Medulla oblongata (tissue), 1 donor: ENCODE measurements around the gene SKAP1.
"Not testable (repeated sequence)": the region's sequence is repeated elsewhere in the genome, so short reads cannot be mapped to it uniquely, and the experiment has no call there.

Experiments used
- DNase-seq: peaks from one replicate; pipeline ENCODE4 v3.0.0-alpha.2; 2015; ENCODE audit errors: extremely low spot score

Gene SKAP1

DNA sequence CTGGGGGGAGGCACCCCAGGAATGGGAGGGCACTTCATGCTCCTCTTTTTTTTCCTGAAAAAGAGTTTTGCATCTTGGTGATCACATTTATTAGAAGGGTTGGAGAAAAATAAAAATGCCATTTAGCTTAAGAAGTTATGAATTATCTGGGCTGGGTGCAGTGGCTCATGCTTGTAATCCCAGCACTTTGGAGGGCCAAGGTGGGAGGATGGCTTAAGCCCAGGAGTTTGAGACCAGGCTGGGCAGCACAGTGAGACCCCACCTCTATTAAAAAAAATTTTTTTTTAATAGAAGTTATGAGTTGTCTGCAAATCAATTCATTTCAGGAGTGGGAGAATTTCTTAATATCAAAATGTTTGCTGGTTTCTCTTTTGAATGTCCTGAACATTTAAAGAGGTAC, 219.0 kb downstream of the SKAP1 start:
- no peak for DNase-seq

DNA sequence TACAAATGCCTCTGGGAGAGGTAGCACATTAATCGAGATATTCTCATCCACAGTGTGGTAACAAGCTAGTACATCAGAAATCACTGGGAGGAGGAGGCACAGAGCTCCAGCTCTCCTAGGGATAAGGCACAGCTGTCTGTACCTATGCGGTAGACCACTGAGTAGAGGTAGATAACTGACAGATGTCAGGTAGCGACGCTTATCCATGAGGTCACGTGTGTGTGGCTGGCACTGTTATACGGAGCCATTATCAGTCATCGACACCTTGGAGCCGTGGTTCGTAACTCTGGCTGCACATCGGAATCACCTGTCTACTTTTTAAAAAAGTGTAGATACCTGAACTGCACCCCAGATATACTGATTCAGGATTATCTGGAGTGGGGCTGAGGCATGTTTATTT, 220.0 kb downstream of the SKAP1 start:
- no peak for DNase-seq

DNA sequence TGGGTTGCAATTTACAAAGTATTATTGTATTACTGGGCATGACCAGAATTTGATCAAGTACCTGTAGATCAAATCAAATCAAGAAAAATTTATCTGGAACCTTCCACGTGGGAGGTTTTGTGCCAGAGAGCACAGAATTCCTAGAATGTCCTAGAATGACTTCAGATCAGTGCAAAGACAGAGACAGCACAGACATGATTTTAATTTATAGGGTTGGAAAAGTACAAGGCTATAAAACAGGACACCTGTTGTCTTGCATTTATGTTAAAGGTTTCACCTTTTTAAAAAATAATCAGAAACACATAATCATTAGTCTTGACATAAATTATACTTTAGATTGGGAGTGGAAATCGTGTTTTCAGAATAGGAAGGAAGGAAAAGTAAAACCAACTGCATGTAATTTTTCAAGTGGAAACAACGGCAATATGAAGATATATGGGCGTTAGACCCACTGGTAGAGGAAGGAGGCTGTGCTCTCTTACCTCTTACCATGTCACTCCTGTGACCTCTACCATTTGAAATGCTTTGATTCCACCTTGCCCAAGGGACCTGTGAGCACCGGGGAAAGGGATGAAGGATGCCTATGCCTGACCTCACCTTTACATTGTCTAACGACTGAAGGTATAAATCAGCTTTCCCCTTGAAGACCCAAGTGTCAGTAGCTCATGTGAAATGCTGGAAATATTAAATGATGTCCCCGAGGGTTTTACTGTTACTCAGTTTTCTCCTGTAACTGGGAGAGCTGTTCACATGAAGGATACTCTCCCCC, 222.1 kb downstream of the SKAP1 start:
- no peak for DNase-seq

DNA sequence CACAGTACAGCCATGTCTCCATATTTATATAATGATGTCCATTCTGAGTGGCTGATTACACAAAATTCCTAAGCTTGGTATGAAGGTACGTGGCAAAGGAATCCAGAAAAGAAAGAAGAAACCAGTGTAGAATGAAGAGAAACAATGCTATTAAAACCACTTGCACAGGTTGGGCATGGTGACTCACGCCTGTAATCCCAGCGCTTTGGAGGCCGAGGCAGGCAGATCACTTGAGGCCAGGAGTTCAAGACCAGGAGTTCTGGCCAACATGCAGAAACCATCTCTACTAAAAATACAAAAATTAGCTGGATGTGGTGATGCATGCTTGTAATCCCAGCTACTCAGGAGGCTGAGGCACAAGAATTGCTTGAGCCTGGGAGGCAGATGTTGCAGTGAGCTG, 223.0 kb downstream of the SKAP1 start:
- not testable (repeated sequence) for DNase-seq

DNA sequence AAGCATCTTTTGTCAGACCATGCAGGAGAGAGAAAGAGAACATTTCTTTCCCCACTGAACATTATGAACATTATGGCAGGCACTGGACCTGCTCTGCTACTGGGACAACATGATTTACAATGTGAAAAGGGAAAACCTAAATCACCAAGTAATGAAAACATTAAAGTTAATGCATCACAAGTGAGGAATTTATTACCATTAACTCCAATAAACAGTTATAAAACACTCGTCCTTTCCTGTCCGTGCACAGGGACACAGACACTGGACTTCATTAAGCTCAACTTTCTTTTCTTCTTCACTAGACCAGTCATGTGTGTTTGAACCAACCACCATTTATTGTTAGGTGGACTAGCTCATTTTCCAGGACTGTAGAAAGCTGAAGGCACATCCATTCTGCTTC, 227.1 kb downstream of the SKAP1 start:
- no peak for DNase-seq

DNA sequence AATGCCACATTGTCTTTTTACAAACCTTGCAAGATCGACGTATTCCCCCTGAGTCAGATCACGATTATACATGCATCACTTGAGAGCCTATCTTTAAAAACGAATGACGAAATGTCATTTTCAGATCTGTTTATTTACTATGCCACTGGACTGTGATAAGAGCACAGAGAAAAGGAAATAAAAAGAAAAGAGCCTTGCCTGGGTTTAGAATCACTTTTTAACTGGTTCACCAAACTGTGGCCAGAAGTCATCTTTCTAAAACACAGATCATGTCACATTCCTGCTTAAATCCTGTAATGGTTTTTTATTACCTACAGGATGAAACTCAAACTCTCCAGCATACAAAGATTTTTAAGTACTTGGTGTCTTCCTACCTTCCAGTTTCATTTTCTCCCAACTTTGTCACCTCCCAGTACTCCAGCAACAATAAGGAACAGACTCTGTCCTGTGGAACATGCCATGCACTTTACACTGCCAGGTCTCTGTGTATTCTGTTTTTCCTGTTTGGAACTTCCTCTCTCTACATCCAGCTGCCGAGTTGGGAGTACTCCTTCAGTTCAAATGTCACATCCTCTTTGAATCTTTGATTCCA, 231.0 kb downstream of the SKAP1 start:
- no peak for DNase-seq

DNA sequence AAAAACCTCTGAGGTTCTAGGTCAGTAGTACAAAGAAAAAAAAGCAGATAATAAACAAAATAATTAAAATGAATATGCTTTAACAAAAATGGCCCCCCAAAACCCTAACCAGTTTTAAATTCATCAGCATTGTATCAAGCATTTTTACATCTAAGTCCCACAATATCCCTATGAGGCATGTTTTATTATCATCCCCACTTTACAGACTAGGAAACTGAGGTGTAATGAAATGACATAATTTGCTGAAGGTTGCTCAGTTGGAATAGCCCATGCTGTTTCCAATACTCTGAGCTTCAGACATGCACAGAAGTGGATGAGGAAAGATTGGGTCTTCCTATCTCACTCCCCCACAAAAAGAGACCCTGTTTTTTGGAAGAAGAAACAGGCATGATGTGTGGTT, 234.1 kb downstream of the SKAP1 start:
- no peak for DNase-seq

DNA sequence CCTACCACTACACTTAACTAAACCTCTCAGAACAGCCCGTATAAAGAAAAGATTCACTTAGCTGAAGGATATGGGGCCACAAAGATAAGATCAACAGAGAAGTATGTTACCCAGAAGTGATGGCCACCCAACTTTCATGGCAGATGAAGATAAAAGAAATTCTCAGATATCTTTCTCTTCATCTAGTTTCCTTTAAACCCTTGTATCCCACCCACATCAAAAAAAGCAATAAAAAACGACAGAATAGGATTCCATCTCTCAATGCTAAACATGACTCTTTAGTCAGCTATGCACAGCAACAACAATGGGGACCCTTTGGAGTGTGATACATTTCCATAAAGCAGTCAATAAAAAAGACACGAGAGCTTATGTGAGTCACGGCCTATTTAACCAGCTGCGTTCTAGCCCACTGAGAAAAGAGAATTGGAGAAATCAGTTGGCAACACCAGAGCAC, 235.9 kb downstream of the SKAP1 start:
- DNase-seq: no peak

DNA sequence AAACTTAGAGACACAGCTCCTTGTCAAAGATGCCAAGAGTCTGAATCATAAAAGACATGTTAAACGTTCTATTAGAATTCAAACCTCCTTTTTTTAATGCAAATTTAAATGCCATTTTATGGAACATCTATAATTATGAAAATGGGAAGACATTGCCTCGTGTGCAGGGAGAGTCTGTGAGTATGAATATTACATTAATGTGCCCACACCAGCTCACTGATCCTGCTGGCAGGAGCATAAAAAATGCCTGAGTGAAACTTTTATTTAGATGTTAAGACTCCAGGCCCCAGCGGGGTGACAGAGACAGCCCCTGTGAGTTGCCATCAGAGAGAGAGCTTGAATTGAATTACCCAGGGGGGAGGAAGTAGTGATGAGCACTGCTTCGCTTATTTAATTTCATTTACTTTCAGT, 237.7 kb downstream of the SKAP1 start:
- DNase-seq: no peak

DNA sequence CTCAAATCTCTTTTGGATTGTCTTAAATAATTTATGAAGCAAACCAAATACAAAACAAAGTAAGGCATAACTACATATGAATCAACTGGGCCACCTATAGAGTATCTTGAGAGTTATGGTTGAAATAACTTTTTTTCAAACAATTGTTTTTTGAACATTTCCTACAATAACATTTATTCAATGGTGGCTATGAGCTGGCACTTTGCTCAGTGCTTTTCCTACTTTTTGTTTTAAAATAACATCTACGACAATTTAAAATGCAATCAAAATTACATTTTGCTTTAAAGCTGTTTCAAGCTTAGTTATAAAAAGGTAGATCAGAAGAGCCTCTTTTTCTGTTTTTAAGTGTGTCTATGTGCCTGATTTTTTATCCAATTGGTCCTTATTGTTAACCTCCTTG, 238.7 kb downstream of the SKAP1 start:
- DNase-seq: no peak

DNA sequence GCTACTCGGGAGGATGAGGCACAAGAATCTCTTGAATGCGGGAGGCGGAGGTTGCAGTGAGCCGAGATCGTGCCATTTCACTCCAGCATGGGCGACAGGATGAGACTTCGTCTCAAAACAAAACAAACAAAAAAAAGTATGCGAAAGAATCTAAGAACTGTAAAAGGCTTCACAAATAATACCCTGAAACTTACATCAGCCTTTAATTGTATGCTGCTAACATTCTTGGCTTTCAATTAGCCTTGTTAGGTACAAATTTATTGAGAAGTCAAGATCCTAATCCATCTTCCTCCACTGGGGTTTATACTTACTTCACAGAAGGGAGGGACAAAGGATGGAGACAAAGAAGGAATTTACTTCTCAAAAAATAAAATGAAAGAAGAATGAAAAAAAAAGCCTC, 239.1 kb downstream of the SKAP1 start:
- DNase-seq: no peak

DNA sequence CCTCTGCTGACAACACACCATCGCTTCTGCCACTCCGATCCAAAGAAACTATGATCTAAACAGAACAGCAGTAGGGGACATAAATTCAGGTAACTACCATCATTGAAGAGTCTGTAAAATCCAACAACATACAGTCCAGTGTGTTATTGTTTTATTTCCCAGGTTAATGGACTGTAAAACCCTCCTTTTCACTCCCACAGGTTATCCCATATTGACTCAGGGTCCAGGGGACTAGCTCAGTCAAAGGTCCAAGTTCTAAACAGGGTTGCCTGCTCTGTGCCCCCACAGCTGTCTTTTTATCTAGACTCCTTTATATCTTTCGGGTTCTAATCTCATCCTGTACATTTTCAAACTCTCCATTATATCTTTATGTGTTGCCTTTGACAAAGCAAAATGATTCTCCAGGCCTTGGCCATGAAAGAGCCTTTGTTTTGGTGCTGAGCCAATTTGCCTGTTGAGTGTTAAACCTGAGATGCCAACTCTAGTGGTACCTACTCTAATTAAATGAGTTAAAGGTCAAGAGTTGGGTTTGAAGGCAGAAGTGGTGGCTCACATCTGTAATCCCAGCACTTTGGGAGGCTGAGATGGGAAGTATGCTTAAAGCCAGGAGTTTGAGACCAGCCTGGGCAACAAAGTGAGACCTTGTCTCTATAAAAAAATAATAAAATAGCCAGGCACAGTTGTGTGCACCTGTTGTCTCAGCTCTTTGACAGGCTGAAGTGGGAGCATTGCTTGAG, 242.0 kb downstream of the SKAP1 start:
- no peak for DNase-seq

DNA sequence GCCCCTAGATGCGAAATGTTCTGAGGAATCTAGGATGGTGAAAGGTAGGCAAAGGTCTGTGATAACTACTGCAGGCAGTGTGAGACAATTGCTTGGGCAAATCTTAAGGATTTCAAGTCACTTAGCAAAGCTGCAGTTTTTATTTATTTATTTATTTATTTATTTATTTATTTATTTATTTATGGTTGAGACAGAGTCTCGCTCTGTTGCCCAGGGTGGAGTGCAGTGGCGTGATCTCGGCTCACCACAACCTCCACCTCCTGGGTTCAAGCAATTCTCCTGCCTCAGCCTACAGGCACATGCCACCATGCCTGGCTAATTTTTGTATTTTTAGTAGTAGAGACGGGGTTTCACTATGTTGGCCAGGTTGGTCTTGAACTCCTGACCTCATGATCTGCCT, 243.7 kb downstream of the SKAP1 start:
- not testable (repeated sequence) for DNase-seq

DNA sequence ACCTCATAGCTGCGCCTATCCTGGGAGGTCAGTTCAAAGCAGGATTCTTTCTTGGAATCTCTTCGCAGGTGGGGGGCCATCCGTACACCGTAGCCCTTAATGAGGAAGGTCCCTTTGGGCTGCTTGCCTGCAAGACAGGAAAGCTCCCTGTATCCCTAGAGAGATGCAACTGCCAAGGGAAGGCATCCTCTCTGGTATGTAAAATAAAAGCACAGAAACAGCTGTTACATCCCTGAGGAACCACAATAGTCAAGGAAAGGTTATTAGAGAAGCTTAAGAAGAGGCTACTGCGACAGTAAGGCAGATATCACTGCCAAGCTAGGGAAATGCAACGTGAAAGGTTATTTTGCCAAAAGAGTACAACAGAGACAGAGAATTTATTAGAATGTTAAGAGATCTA, 245.3 kb downstream of the SKAP1 start:
- no peak for DNase-seq

DNA sequence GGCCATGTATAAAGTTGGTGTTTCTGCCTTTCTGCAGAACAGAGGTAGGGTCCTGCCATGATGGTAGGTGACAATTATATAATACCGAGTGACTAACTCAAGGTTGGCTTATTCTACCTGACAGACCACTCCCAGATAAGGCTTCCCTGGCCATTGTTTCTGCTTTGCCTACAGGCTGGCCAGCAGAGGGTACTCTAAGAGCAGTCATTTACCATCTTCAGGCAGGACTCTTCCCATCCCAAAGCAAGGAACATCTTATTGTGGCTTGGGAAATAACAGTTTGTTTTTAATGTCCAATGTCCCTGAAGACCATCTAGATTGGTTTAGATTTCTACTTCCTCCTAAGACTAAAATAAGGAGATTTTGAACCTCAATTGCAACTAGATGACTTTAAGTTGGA, 248.4 kb downstream of the SKAP1 start:
- no peak for DNase-seq

DNA sequence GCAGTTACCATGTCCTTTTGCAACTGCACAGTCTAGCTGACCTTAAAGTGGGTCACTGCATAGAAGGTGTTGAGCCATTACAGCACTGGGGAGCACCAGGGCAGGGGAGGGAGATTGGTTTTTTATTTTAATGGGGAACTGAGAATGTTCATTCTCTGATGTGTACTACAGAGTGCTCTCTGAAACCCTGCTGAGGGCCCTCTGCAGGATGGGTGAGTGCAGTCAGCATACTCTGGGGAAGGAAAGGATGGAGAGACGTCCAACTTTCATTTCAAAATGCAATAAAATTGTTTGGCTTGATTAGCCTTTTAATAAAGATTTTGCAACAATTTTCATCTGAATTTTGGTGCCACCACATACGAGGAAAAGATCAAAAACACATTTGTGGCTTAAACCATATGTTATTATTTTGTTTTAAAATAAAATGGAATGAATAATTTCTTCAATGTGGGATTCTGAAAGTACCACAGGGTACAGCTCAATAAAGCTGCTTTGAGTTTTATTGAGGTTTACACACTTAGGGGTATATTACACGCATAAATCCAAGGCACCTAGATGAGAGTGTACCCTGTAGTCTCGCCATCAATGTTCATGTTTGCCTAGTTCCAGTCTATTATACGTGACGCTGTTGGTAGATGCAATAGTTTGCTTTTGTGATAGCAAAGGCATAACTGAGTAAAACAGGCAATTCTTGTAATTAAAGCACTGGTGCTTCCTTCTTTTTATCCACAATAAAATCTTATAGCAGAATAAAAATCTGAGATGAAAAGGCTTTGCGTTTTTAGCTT, 249.0 kb downstream of the SKAP1 start:
- DNase-seq: no peak

DNA sequence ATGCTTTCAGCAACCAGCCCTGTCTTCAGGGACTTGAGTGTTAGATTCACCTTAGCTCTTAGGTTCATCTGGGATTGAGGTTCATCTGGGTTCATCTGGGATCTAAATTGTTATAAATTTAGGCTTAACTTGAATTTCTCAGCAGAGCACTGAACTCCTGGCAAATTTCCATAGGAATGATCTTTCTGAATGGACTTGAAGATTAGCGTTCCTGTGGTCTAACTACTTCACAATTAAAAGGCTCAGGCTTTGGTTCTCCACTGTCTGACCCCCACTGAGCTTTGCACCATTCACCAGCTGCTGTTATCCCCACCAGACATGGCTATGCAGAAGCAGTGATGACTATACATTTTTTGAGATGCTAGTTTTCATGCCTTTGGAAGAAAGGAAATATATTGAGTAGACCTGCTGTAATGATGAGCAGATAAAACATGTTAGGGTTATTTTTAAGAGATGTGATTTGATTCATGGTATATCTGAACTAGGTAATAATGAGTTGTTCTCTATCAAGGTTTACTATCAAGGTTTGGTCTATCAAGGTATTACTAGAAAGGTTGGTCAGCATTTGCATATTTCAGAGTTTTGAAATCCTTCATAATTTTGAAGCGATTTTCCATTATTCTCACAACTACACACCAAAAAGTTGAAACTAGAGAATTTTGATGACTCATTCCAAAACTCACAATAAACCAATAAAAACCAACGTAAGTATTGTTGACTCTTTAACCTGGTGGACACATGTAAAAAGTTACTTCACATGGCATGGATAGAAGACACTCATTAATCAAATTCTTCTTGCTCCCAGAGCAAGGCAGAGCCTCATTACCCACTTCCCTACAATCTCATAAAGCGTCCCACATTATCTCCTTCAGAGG, 250.7 kb downstream of the SKAP1 start:
- DNase-seq: no peak

DNA sequence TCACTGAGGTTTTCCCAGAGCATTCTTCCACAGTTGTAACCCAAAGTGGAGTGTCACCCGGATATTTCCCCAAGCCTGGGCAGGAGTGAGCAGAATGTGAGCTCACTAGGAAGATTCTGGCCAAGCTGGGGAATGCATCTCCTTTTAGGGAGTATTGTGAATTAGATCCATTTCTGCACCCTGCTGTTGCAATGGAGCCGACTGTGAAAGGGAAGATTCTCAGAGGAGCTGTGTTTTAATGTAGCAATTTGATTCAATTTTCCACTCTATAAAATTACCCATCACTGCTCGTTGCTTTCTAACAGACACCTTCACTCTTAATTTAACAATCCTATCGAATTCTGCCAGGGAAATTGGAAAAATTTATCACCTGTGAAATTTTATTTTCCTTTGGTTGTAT, 251.7 kb downstream of the SKAP1 start:
- no peak for DNase-seq

DNA sequence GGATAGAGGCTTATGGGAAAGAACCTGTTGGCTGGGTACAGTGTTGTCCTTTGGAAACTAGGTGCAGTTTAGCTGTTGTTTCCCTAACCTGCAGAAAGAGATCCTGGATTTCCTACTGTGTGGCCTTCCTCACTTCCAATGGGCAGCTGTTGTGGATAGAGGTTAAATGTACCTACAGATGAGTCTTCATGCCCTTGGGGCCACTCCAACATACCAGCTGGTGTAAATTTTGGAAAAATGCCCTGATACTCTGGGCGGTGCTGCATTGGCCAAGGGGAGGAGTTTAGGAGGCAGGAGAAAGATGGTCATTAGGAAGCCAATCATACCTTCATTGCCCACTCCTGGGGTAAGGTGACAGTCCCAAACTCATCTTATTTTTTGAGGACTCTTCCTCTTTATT, 252.2 kb downstream of the SKAP1 start:
- DNase-seq: no peak

DNA sequence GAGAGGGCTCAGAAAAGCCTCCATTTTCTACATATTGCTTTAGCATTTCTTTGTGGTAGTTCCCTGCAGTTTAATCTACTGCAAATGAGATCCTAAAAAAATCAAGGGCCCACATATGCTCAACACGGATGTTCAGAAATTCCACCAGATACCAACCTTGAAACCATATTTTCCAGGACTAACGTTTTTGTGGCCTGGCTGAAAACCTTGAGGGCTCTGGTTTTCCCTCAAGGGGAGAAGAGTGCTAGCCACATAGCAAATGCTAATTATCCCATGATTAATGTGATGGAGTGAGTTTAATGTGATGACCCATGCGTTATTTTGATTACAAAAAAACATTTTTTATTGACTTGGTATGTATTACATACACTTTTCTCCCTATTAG, 253.6 kb downstream of the SKAP1 start:
- no peak for DNase-seq
